22Rv1 (cell line): ENCODE data around the gene RAD51B.

Experiments used
- H3K27ac ChIP-seq: fragments of 450-650 bp; 2 replicates; pipeline ENCODE4 v1.5.1; 2017
- ZFX ChIP-seq: fragments of 450-650 bp; IDR thresholded peaks from 2 replicates; pipeline ENCODE4 v1.6.1; 2017; ENCODE audit warnings: antibody characterized with exemption, borderline replicate concordance
- TF ChIP-seq, protein P1 (sequence below): fragments of 450-650 bp; IDR thresholded peaks from 2 replicates; pipeline ENCODE4 v1.5.1; 2017; ENCODE audit warnings: mild to moderate bottlenecking

Gene RAD51B

DNA sequence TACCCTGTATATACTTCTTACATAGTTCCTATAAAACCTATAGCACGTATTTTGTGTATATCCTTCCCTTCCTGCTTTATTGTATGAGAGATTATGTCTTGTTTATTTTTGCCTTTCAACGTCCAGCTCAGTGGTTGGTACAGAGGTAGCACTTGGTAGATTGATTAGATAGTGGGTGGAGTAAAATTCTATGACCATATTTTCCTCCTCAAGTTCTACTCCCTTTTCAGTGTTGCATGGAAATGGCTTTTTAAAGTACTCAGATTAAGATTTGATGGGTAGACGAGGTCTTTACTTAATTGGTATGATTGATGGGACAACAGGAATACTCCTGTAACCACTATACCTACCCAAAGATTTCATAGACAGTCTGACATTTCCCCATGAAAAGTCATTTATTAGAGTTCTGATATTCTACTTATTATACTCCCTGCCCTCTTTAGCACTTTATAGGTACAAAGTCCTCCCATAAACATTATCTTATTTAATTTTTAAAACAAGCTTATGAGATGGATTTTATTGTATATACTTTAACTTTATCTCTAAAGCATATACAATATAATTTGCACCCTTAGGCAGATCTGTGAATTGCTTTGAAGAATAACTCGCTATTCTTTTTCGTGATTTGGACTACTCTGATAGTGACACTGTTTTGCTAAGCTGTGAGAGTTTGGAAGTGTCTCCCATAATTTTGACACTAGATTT, 348.0 kb downstream of the RAD51B start:
- no peak for TF ChIP-seq ZFX
- TF ChIP-seq, protein P1, sequence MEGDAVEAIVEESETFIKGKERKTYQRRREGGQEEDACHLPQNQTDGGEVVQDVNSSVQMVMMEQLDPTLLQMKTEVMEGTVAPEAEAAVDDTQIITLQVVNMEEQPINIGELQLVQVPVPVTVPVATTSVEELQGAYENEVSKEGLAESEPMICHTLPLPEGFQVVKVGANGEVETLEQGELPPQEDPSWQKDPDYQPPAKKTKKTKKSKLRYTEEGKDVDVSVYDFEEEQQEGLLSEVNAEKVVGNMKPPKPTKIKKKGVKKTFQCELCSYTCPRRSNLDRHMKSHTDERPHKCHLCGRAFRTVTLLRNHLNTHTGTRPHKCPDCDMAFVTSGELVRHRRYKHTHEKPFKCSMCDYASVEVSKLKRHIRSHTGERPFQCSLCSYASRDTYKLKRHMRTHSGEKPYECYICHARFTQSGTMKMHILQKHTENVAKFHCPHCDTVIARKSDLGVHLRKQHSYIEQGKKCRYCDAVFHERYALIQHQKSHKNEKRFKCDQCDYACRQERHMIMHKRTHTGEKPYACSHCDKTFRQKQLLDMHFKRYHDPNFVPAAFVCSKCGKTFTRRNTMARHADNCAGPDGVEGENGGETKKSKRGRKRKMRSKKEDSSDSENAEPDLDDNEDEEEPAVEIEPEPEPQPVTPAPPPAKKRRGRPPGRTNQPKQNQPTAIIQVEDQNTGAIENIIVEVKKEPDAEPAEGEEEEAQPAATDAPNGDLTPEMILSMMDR = no peak
- H3K27ac ChIP-seq = peak overlapping the region; percentile 95

DNA sequence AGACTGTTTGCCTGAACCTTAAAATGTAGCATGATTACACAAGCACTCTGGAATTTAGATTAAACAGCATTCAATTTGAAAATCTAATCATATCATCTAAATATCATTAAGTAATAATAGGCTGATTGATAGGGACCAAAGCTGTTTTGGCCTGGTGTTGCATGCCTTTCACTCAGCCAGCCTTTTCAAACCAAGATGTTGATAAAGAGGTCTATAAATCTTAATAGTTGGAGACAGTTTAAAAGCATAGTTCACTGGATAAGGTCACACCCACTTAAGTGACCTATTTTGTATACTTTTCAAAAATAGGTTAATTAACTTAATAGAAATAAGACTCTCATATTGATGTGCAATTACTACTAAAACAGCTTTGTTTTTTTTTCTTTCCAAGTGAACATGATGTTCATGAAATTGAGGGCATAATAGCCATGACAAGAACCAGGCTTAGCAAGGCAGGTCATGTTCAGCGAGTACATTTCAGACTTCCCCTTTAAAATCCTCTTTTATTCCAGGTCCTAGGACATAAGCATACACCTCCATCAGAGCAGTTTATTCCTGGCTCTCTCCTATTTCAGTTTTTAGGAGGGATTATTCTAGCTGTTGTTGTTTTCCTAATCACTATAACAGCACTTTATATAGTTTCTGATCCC, 349.0 kb downstream of the RAD51B start:
- peak overlapping the region; percentile 95 for H3K27ac ChIP-seq
- TF ChIP-seq, protein P1 = no peak
- no peak for TF ChIP-seq ZFX

DNA sequence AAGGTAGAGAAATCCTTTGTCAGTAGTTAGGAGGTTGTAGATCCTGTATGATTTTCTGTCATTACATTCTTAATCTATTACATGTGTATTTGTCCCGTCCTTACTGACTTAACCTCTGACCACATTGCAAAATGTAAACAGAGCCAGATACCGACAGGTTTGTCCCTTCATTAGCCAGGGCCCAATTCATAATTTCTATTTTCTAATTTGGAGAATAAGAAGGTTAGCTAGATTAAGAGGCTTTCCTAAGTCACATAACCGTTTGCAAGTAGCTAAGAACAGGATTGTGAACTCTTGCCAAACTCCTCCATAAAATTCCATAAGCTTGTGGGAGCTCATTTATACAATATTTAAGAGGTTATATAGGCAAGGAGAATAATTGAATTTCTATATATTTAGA, 352.6 kb downstream of the RAD51B start:
- peak overlapping the region; percentile 95 for H3K27ac ChIP-seq
- no peak for TF ChIP-seq ZFX
- TF ChIP-seq, protein P1 = no peak

DNA sequence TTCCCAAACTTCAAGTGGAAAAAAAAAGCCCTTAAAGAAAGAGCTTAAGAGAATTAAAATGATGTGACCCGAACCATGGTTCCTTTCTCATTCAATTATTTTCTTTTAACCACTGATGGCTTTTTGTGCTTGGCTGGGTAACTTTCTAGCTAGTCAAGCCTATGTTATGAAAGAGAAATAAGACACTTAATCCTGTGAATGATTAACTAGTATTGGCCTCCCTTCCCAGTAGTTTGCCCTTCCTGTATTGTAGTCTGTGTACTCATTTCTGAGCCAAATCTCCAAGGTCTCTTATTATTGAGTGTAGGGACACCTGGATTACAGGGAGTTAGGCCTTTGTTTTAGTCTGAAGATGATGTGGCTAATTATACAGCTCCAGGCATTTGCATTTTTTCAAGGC, 353.0 kb downstream of the RAD51B start:
- peak overlapping the region; percentile 95 for H3K27ac ChIP-seq
- TF ChIP-seq, protein P1 = no peak
- TF ChIP-seq ZFX = no peak

DNA sequence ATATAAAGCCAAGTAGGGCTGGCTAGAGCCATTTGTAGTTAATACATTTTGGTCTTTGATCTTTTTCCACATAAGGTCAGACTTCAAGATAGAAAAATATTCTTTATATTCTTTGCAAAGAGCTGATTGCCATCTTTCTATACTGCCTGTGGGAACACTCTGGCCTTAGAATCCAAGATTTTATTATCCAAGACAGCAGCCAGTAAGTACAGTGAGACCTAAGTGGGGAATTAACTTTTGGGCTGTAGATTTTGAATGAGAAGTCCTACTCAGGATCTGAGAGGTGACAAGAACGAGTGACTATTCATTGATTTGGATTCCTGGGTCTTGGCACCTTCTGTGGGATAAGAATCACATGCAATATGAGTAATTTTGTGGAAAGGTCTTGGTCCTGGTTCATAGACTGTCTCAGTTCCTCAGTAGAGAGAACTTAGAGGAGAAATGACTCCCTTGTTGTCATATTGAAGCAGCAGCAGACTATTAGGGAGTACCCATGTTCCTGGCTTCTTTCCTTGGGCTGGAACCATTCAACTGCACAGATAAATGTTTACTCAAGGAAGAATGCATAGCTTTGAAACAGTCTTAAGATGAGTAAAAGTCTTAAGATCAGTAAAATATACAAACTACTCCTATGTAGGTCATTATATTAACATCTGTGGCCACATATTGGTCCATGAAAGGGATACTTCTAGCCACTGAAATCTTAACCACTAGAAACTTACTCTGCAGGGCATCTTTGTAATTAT, 353.8 kb downstream of the RAD51B start:
- TF ChIP-seq, protein P1 = no peak
- TF ChIP-seq ZFX = no peak
- H3K27ac ChIP-seq = peak overlapping the region; percentile 95

DNA sequence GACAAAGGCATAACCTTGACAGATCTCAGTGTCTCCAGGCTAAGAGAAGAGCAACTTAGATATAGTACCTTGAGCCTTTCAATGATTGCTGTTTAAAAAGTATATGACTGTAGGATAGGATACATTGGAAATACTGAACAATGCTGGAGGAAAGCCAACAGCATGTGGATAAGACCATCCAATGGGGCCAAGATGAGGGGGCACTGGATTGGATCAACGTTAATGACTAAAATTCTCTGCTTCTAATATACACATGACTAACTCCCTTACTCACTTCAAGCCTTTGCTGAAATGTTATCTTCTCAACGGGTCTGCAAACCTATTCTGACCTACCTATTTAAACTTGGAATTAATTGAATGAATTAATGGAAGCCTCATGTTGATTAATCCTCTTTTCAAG, 354.9 kb downstream of the RAD51B start:
- H3K27ac ChIP-seq = peak overlapping the region; percentile 95
- TF ChIP-seq, protein P1 = no peak
- no peak for TF ChIP-seq ZFX
